HG03060 (cell line): ENCODE measurements around the gene FZD10.

Experiments
- ATAC-seq: cut with Tn5 transposase; IDR thresholded peaks from one replicate; pipeline ENCODE4 v1.9.1; 2021; ENCODE audit warnings: low read depth, moderate number of reproducible peaks; ENCODE audit not compliant: unreplicated experiment

FZD10 gene

GRCh38 chr12:130201037-130201436 lies 38.8 kb downstream of the FZD10 start:
- ATAC-seq, result no peak

GRCh38 chr12:130202201-130202600 lies 39.9 kb downstream of the FZD10 start:
- ATAC-seq, result no peak

- no peak for ATAC-seq
These were observed 40.9 kb downstream of the FZD10 start for GRCh38 chr12:130203151-130203550.

DNA sequence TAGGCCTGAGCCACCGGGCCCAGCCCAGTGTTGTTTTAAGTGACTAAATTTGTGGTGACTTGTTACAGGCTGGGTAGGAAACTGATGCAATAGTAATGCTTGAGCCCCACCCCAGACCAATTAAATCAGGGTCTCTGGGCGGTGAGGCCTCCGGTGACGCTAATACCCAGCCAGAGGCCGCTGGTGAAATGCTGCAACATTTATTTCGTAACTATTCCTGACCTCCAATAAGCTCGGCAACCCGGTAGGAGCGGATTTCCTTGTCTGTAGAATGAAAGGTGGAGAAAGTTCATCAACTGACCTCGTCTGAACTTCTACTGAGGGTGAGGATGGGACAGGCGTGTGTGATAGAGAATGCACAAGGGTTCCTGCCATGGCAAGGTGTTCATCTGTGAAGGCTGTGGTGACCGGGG lies 42.3 kb downstream of the FZD10 start:
- ATAC-seq, result no peak

DNA sequence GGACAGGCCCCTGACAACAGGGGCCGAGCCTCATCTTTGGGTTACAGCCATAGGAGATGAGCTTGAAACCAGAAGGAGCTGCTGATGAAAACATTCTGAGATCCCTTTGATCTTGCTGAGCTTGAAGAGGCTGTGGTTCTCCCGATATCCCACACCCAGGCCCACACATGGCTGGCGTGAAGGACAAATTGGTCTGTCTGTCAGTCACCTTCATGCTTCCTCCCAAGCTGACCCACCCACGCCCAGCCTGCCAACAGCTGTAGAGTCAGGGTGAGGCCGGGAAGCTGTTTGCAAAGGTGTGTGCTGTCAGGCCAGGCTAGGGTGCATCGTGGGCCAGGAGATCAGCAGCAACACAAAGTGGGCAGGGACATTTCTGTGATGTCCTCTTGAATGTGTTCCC lies 43.2 kb downstream of the FZD10 start:
- no peak for ATAC-seq

DNA sequence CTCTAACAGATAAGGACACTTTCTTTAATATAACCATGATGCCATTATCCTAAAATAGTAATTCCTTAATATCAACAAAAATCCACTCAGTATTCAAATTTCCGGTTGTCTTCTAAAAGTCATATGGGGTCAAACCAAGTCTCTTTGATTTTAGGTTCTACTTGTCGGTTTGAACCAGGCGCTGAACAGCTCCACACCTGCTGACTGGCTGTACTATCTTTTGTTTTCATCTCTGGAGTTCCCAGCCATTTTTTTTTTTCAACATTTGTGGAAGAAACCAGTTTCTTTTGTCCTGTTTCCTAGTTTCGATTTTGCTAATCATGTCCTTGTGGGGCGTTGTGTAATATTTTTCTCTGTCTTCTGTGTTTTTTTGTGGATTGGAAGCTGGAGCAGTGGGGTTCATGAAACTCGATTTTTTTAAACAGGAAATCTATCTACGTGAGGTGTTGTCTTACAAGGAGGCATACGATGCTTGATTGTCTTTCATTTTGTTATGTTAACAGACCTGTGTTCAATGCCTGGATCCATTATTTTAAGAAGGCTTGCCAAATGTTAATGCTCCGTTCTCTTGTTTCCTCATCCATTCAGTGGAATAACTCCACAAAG lies 50.2 kb downstream of the FZD10 start:
- no peak for ATAC-seq

DNA sequence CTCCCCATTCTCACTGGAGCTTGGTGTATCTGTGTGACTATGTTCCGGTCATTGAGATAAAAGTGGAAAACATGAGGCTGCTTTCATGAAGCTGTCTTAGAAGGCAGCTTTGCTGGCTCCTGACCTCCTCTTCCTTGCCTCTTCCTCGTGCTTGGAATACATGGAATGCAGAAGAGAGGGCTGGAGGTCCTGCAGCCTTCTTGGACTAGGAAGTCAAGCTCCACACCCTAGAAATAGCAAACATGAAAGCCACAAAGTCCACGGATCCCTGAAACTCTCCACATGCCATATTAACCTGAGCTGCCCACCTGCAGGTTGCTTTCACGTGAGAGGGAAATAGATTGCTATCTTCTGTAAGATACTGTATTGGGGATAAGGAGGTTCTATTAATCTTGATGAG lies 51.0 kb downstream of the FZD10 start:
- no peak for ATAC-seq

DNA sequence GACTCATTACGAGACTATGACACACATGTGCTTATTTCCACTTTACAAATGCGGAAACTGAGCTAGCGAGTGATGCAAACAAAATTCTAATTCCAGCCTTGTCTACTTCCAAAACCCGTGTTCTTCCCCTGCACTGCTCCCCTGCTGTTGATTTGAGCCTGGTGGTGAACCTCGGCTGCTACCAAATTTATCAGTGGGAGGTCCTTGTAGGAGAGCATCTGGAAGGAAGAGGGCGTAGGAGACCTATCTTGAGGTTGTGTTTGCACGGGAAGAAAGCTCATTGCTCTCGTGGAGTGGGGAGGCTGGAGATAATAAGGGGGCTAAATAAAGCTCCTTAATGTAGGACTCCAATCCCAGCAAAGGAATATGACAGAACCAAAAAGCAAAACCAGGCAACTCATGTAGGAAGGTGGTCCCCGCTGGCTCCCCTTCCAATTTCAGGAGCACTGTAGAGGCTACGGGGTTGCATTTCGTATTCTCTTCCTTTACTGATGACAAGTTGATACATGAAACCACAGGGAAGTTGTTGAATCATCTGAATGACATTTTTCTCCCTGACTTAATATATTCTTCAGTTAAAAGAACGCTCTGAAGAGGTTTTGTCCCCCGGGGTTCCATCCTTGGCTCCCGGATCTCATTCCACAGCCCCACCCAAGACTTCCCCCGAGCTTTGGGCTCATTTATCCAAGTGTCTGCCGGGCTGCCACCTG lies 52.6 kb downstream of the FZD10 start:
- ATAC-seq, result no peak
